ENCODE results near the gene COL9A3. TPM values are rescaled to one million over a fixed set of nuclear protein-coding genes. Genes with fewer than 3 reads are reported as not detected.

The COL9A3 gene
- total RNA-seq, 1 donor from 2014 or later: 2.1 TPM

DNA sequence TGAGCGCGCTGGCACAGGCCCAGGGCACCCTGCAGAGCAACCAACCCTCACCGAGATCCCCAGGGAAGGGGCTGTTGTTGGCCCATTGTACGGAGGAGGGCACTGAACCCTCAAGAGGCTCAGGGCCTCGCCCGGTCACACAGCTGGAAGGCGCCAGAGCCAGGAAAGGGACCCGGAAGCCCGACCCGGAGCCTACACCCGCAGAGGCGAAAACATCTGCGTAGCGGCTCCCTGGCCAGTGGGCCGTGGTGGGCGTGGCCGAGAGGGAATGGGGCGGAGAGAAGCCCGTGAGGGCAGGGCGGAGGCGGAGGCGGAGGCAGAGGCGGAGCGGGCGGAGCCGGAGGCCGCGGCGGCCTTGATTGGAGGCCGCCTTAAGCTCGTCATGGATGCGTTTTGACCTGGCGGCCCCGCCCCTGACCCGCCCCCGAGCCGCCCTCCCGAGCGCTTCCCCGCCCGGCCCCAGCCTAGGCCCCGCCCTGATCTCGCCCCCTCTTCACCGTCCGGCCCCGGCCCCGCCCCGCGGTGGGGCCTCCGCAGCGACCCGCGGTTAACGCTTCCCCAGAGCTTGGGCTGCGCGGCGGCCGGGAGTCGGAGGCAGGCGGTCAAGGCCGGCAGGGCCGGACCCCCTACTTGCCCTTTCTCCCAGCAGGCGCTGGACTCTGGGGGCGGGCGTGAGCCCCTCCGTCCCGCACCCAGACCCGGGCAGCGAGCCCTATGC, 22.7 kb upstream of the COL9A3 start:
- intact Hi-C loops (cut with micrococcal nuclease): loop anchor here (5.0 to 10.0 kb wide), 2 partner anchors 127 to 289 kb away; no protein-coding TSS in a partner anchor

GRCh38 chr20:62795023-62795761, 21.7 kb upstream of the COL9A3 start:
- no peaks in the 10 kb centered on the region for H3K9me3 ChIP-seq (replicated peaks)
- no peak for TF ChIP-seq CTCF (IDR thresholded peaks at IDR 0.05; ENCODE audit: borderline replicate concordance)
- H3K27me3 ChIP-seq (ENCODE audit: low read depth): no peaks in the 10 kb centered on the region
- peak overlapping the region; percentile 81 for H3K4me3 ChIP-seq
- no peak for DNase-seq
- H3K4me1 ChIP-seq: peaks cover 48% of the 10 kb centered on the region
- intact Hi-C loops (cut with micrococcal nuclease): loop anchor here (10.0 kb wide), 1 partner anchor 290 kb away; no protein-coding TSS in a partner anchor
- peak overlapping the region; percentile 92 for H3K27ac ChIP-seq (replicated peaks)
- peaks cover 27% of the 10 kb centered on the region for H3K36me3 ChIP-seq

More for the DNA sequence above, 22.7 kb upstream of the COL9A3 start:
- DNase-seq: peak; percentile 97
- Histone ChIP-seq H3K36me3 (peaks cover 16% of the 10 kb centered on the region), H3K27me3 (ENCODE audit: low read depth) (no peaks in the 10 kb centered on the region), H3K9me3 (replicated peaks) (no peaks in the 10 kb centered on the region), H3K4me1 (peaks cover 48% of the 10 kb centered on the region), H3K4me3 (peak overlapping the region; percentile 81), H3K27ac (replicated peaks) (peak overlapping the region; percentile 92)
- no peak for TF ChIP-seq CTCF (IDR thresholded peaks at IDR 0.05; ENCODE audit: borderline replicate concordance)

DNA sequence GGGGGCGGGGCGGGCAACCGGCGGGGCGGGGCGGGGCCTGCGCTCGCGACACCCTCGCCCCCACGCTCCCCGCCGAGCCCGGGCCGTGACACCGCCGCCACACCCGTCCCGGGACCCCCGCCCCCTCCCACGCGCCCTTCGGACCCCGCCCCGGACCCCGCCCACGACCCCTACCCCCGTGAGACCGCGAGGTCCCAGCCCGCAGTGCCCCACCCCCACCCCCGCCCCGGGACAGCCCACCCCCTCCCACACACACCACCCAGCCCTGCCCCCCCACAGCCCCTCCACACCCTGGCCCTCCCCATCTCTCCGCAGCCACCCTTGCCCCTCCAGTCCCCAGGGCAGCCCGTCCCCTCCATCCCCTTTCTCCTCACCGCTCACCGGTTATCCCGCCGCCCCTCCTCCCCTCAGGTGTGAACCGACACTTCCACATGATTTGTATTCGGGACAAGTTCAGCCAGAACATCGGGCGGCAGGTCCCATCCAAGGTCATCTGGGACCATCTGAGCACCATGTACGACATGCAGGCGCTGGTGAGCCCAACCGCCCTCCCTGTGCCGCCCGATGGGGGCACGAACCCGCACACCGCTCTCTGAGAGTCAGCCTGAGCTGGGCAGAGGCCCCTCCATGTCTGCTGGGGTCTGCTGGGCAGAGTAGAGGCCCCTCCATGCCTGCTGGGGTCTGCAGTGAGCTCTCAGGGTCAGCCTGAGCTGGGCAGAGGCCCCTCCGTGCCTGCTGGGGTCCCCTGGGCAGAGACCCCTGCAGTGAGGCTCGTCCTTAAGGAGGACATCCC, 20.0 kb upstream of the COL9A3 start:
- DNase-seq: no peak
- intact Hi-C loops (cut with micrococcal nuclease): loop anchor here (10.0 kb wide), 1 partner anchor 292 kb away; no protein-coding TSS in a partner anchor
- no peak for TF ChIP-seq CTCF (IDR thresholded peaks at IDR 0.05; ENCODE audit: borderline replicate concordance)

GRCh38 chr20:62797671-62798532, 18.9 kb upstream of the COL9A3 start:
- Histone ChIP-seq H3K27ac (replicated peaks) (peak overlapping the region; percentile 92), H3K4me1 (peaks cover 61% of the 10 kb centered on the region), H3K36me3 (peaks cover 35% of the 10 kb centered on the region), H3K9me3 (replicated peaks) (no peaks in the 10 kb centered on the region), H3K4me3 (peak overlapping the region; percentile 81), H3K27me3 (ENCODE audit: low read depth) (no peaks in the 10 kb centered on the region)
- TF ChIP-seq CTCF (IDR thresholded peaks at IDR 0.05; ENCODE audit: borderline replicate concordance): no peak
- intact Hi-C loops (cut with micrococcal nuclease): loop anchor here (10.0 kb wide), 1 partner anchor 293 kb away; no protein-coding TSS in a partner anchor
- DNase-seq: no peak

More for the DNA sequence above, 20.0 kb upstream of the COL9A3 start:
- Histone ChIP-seq H3K4me1 (peaks cover 53% of the 10 kb centered on the region), H3K27me3 (ENCODE audit: low read depth) (no peaks in the 10 kb centered on the region), H3K9me3 (replicated peaks) (no peaks in the 10 kb centered on the region), H3K4me3 (peak overlapping the region; percentile 81), H3K27ac (replicated peaks) (peak overlapping the region; percentile 92), H3K36me3 (peaks cover 35% of the 10 kb centered on the region)

Measured in left ventricle myocardium inferior (tissue), 1 donor.